Measurements from ENCODE around the gene FAM43A. TPM values are rescaled to one million over a fixed set of nuclear protein-coding genes. Genes with fewer than 3 reads are reported as not detected.
A peak's percentile ranks its signal among the peaks of the same experiment; 100 is the strongest.

FAM43A gene
- total RNA-seq, 1 experiment from 2014 or later = 9.6 TPM

DNA sequence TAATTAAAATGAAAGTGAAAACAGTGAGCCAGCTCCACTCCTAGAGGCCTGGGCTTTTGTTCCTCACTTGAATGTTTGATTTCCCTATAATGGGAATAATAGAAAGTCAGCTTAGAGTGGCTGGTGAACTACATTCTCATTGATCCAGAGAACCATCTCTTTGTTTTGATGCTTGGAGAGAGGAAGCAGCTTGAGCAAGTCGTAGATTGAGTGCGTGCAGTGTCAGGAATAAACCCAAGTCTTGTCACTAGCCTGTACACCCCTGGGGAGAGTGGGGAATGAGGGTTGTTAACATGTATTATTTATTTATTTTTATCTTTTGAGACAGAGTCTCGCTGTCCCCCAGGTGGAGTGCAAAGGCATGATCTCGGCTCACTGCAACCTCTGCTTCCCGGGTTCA is 12.8 kb upstream of the FAM43A start:
- DNase-seq (ENCODE audit: low spot score) = no peak
- in situ Hi-C loops (cut with HindIII; ENCODE audit: low sequenced_read_pairs) = no loop called here

DNA sequence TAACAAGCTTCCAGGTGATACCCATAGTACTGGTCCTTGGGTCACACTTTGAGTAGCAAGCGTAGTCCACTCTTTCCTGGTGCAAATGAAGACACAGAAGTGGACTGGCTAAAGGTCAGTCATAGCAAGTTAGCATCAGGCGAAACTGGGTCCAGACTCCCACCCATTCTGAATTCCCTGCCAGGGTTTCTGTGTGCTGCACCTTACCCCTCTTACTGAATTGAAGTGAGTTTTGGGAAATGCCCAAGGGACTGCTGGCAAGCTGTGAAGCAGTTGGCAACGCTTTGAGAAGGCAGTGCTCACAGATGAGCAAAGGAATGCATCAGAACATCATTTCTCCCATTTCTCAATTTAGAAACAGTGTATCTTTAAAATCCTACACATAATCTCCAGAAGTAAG is 11.9 kb upstream of the FAM43A start:
- no peak for DNase-seq (ENCODE audit: low spot score)
- in situ Hi-C loops (cut with HindIII; ENCODE audit: low sequenced_read_pairs) = no loop called here

DNA sequence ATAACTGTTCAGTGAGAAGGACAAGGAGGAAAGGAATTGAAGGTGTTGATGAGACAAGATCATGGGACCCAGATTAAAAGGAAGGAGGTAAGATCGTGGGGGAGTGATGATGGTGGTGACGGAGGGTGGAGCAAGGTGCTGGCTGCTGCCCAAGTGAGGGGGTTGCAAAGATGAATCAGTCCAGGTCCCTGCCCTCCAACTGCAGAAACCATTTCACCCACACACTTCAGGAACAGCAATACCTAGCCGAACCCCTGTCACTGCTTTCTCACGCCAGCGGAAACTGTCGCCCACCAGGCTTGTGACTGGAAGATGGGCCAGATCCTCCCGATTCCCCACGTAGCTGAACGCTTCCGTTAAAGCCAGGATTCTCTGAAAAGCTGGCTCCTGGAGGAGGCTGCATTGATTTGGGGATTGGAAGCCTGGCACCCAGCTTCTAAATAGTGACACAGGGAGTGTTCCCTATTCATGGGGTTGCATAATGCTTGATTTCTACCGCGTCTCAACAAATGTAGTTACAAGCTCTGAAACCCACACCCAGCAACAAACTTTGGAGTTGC is 10.5 kb upstream of the FAM43A start:
- no peak for DNase-seq (ENCODE audit: low spot score)
- in situ Hi-C loops (cut with HindIII; ENCODE audit: low sequenced_read_pairs) = no loop called here

DNA sequence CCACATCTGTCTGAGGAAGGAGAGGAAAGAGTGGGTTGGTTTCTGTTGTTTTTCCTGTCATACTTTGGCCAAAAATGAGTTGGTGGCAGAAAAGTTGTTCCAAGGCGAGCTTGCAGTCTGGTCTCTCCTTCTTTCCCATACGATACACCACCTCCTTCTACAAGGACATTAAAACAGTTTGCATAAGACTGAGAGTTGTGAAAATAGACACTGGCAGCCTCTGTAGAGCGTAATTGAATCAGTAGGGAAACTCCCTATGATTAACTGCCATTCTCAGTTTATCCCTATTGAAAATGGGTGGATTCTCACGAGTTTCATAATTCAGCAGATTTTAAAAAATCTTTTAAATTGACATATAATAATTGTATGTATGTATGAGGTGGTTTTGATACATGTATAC is 10.0 kb upstream of the FAM43A start:
- in situ Hi-C loops (cut with HindIII; ENCODE audit: low sequenced_read_pairs) = no loop called here
- DNase-seq (ENCODE audit: low spot score) = no peak

GRCh38 chr3:194676471-194676870 is 9.2 kb upstream of the FAM43A start:
- DNase-seq (ENCODE audit: low spot score) = no peak
- in situ Hi-C loops (cut with HindIII; ENCODE audit: low sequenced_read_pairs) = no loop called here

GRCh38 chr3:194680888-194681615 is 4.6 kb upstream of the FAM43A start:
- no peak for DNase-seq (ENCODE audit: low spot score)
- in situ Hi-C loops (cut with HindIII; ENCODE audit: low sequenced_read_pairs) = loop anchor here (10.0 kb wide), 1 partner anchor 564 kb away; no protein-coding TSS in a partner anchor

DNA sequence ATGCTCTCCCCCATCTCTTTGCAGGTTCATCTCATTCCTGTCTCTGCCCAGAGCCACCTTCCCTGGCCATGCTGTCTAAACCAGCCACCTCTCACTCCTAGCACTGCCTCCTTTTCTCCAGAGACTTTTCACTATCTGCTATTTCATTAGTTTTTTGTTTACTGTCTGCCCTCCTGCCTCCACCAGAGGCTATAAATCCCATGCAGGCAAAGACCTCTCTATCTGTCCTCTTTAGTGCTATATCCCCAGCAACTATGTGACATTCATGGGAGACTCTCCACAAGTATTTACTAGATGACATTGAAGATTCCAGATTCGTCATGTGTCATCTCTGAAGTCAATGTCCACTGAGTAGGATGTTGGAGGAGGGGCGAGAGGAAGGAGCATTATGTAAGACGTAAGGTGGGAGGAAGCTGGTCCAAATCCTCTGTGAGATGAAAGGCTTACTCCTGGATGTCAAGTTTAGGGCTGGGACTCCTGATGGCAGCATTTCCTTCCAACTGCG is 3.4 kb upstream of the FAM43A start:
- no peak for DNase-seq (ENCODE audit: low spot score)
- in situ Hi-C loops (cut with HindIII; ENCODE audit: low sequenced_read_pairs) = loop anchor here (10.0 kb wide), 1 partner anchor 563 kb away; no protein-coding TSS in a partner anchor

DNA sequence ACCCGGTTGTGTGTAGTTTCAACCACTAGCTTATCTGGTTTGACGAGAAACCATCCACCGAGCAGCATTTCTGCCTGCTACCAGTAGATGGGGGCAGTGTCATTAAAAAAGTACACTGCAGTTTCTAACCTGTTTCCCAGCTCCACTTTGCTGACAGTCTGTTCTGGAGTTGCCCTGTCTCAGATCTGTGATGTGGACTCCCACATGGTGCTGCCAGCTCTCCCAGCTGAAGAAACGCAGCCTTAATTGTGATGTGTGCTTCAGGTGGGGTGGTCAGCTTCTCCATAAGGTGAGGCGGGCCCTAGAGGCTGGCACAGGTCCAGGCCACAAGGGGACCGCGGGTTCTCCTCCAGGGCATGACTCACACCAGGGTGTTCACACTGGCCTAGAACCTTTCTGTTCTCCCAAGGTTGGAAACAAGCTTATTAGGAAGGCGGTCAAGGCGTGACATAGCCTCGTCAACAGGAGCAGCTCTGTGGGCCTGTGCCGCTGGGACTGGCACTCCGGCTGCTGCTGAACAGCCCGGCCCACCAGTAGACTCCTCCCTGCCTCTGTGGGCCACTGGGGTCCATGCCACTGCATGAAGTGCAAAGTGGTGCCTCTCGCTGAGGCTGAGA is 2.9 kb upstream of the FAM43A start:
- in situ Hi-C loops (cut with HindIII; ENCODE audit: low sequenced_read_pairs) = loop anchor here (10.0 kb wide), 1 partner anchor 562 kb away; no protein-coding TSS in a partner anchor
- peak; percentile 90 for DNase-seq (ENCODE audit: low spot score)

DNA sequence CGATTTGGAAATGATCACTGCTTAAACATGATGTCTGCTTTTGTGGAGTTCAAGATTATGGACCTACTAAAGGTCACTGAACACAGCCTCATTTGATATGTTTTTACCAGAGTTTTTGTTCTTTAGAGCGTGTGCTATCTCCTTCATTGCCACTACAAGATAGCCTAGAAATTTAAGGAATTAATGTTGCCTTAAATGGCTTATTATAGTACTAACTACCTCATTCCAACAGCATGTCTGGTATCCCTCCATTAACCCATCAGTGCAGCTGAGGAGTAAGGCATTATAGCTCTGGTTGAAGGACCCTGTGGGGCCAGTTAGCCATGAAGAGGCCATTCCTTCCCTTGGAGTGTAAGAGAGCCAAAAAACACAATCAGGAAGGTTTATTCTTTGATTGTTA is 2.3 kb upstream of the FAM43A start:
- DNase-seq (ENCODE audit: low spot score) = no peak
- in situ Hi-C loops (cut with HindIII; ENCODE audit: low sequenced_read_pairs) = loop anchor here (10.0 kb wide), 1 partner anchor 561 kb away; no protein-coding TSS in a partner anchor

DNA sequence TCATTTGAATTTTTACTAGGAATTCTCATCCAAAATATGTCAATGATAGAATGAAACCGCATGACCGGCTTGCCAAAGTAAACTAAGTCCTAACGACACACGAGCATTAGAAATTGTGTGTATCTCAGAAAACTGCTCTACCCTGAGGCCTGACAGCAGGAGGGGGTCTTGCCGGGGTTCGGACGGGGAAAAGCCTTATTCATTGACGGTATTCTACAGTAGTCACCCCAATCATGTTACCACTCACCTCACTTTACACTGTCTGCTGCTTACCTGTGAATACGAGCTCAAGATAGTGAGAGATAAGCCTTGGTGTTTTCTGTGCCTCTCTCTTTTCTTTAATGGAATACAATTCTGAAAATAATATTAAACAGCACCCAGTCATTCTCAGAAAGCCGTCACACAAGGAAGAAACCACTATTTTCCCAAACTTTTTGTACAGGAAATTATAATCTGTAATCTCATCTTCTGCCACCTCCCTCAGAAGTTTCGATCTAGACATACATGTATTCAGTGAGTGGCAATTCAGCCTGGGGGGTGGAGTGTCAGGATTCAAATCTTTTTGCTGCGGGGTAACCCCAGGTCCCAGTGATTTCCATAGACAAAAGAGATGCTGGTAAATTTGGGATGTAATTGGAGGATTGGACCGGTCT is 492 bp upstream of the FAM43A start:
- DNase-seq (ENCODE audit: low spot score) = no peak
- in situ Hi-C loops (cut with HindIII; ENCODE audit: low sequenced_read_pairs) = loop anchor here (10.0 kb wide), 1 partner anchor 560 kb away; no protein-coding TSS in a partner anchor

GRCh38 chr3:194686414-194686815 is 732 bp downstream of the FAM43A start:
- in situ Hi-C loops (cut with HindIII; ENCODE audit: low sequenced_read_pairs) = loop anchor here (10.0 kb wide), 1 partner anchor 558 kb away; no protein-coding TSS in a partner anchor
- DNase-seq (ENCODE audit: low spot score) = peak; percentile 42

GRCh38 chr3:194686816-194687637 is 1.3 kb downstream of the FAM43A start:
- in situ Hi-C loops (cut with HindIII; ENCODE audit: low sequenced_read_pairs) = loop anchor here (10.0 kb wide), 1 partner anchor 558 kb away; no protein-coding TSS in a partner anchor
- DNase-seq (ENCODE audit: low spot score) = peak; percentile 39

DNA sequence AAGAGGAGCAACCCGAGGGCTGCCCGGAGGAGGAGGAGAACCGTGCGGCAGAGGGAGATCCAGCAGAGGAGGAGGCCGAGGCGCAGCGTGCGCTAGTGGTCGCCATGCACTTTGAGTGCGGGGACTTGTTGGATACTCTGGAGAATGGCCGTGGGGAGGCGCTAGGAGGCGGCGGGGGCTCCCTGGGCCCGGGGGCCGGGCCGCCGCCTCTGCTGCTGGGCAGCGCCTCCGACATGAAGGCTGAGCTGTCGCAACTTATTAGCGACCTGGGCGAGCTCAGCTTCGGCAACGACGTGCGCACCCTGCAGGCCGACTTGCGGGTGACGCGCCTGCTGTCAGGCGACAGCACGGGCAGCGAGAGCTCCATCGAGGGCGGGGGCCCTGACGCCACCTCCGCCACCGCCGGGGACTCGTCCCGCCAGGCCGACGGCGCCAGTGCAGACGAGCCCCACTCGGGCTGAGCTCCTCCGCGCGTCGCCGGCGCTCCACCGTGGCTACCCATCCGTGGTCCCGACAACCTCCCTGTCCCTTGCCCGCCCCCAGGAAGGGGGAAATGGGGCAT is 2.0 kb downstream of the FAM43A start:
- in situ Hi-C loops (cut with HindIII; ENCODE audit: low sequenced_read_pairs) = loop anchor here (10.0 kb wide), 1 partner anchor 557 kb away; no protein-coding TSS in a partner anchor
- DNase-seq (ENCODE audit: low spot score) = peak; percentile 39

GRCh38 chr3:194688200-194688740 is 2.6 kb downstream of the FAM43A start:
- in situ Hi-C loops (cut with HindIII; ENCODE audit: low sequenced_read_pairs) = loop anchor here (10.0 kb wide), 1 partner anchor 557 kb away; no protein-coding TSS in a partner anchor
- no peak for DNase-seq (ENCODE audit: low spot score)

DNA sequence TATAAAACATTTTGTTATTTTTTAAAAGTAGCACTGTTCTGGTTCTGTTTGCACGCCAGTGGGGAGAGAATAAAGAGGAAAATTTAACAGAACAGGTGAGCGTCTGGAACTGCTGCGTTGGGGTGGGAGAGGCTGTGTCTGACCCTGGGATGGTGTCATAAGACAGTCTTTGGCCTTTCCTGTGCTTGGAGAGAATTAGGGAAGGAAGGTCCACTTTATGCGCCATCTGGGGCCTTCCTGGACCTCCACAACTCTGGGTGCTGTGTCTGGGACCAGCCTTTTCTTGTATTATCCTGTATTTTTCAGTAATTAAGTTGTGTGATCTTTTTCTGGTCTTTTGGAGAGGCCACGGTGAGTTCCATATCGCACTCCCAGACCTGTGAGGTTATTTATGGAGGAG is 3.3 kb downstream of the FAM43A start:
- in situ Hi-C loops (cut with HindIII; ENCODE audit: low sequenced_read_pairs) = loop anchor here (10.0 kb wide), 1 partner anchor 556 kb away; no protein-coding TSS in a partner anchor
- no peak for DNase-seq (ENCODE audit: low spot score)

DNA sequence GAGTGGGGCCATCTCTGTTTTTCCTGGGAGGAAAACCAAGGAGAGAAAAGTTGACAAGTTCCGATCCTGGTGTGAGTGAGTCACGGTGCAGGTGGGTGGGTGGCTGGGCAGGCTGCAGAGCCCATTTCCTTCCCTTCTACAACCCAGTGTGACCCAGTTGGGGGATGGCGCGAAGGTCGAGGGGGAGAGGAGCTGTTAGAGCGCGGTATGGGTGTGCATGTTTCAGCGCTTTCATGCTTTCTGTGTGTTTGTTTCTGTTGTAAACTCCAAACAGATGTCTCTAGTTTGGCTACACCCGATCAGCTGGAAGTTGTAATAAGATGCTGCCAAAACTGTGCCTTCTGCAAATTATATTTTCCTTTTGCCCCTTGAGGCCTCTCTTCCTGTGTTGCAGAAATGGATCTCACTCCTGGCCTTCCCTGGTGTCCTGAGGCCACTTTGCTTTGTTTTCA is 3.8 kb downstream of the FAM43A start:
- in situ Hi-C loops (cut with HindIII; ENCODE audit: low sequenced_read_pairs) = loop anchor here (10.0 kb wide), 1 partner anchor 555 kb away; no protein-coding TSS in a partner anchor
- DNase-seq (ENCODE audit: low spot score) = no peak

DNA sequence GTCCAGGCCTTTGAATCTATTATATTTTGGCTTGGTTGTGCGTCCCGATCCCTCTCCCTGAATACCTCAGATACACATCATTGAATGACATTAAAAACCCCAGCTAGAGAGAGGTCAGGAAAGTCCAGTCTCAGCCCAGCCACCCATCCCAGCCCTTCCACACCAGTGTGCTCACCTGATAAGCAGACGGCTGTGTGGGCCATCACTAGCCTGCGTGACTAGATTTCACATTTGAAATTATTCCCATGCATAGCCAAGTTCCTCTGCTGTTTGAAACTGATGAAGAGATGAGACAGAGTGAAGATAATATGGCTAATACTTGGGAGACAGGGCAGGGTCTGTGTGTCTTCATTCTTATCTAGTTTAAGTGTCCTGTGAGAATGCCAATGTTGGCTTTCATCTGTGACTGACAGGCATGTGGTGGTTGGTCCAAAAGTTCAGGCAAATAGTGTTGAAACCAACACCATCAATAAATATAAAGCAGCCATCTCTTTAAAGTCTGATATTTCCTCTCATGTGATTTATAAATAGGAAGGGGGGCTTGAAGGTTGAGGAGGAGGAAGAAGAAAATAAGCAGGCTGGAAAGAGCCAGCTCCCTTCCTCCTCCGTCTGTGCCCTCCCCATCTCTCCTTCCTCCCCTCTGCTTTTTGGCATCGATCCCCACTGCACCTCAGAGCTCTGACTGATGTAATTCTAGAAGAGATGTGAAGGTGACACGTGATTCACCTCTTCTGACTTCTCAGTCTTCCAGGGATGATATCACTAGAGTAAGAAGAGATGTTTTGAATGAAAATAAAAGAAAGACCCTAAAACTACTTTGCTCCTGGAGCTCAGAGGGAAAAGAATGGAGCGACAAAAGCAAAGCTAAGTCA is 5.1 kb downstream of the FAM43A start:
- in situ Hi-C loops (cut with HindIII; ENCODE audit: low sequenced_read_pairs) = no loop called here
- DNase-seq (ENCODE audit: low spot score) = no peak
